Natural killer cell (primary cell): ENCODE results near the gene PRPF31. TPM values are rescaled to one million over a fixed set of nuclear protein-coding genes. Genes with fewer than 3 reads are reported as not detected.
"Not testable (repeated sequence)": the region's sequence is repeated elsewhere in the genome, so short reads cannot be mapped to it uniquely, and the experiment has no call there.

Experiments used
- ATAC-seq, 3 donors: fragments of 150-1000 bp in 2 of 3; fragments of 200-7000 bp in 1 of 3; cut with Tn5 transposase; 1 replicate in 1 of 3; 2 replicates in 2 of 3; pipeline ENCODE4 v1.10.0; 2021; ENCODE audit warnings: mild to moderate bottlenecking in 2 of 3, moderate library complexity in 2 of 3
- DNase-seq, 2 donors: peaks; one replicate each; pipeline versions ENCODE4 v3.0.0 to v3.0.0-alpha.2; 2013 to 2021; ENCODE audit warnings: mixed read lengths in 1 of 2
- H3K27ac ChIP-seq: one replicate; pipeline ENCODE4 v1.5.1; 2013; ENCODE audit warnings: mild to moderate bottlenecking, low read length
- H3K27me3 ChIP-seq: one replicate; pipeline ENCODE4 v1.6.1; 2013; ENCODE audit warnings: low read length; ENCODE audit not compliant: control insufficient read depth, insufficient read depth
- H3K36me3 ChIP-seq: one replicate; pipeline ENCODE4 v1.6.1; 2013; ENCODE audit warnings: low read length; ENCODE audit not compliant: control insufficient read depth, insufficient read depth
- H3K4me1 ChIP-seq: one replicate; pipeline ENCODE4 v1.6.1; 2013; ENCODE audit warnings: low read length; ENCODE audit not compliant: control insufficient read depth, insufficient read depth
- H3K4me3 ChIP-seq: one replicate; pipeline ENCODE4 v1.5.1; 2013; ENCODE audit warnings: low read length
- H3K9me3 ChIP-seq: one replicate; pipeline ENCODE4 v1.6.1; 2013; ENCODE audit warnings: low read length; ENCODE audit not compliant: control insufficient read depth, insufficient read depth
- H3K27ac Mint-ChIP-seq, 2 donors: one replicate each; pipeline ENCODE4 v1.8.0; 2022; ENCODE audit warnings: mild to moderate bottlenecking in 2 of 2, mixed read lengths in 2 of 2, moderate library complexity in 1 of 2
- H3K27me3 Mint-ChIP-seq, 2 donors: one replicate each; pipeline ENCODE4 v1.8.0; 2022; ENCODE audit warnings: low read depth in 2 of 2, mixed read lengths in 2 of 2
- H3K36me3 Mint-ChIP-seq: one replicate; pipeline ENCODE4 v1.8.0; 2022; ENCODE audit warnings: mixed read lengths
- H3K4me1 Mint-ChIP-seq, 2 donors: one replicate each; pipeline ENCODE4 v1.8.0; 2022; ENCODE audit warnings: mixed read lengths in 2 of 2
- H3K4me3 Mint-ChIP-seq: one replicate; pipeline ENCODE4 v1.8.0; 2022; ENCODE audit warnings: mild to moderate bottlenecking, moderate library complexity, mixed read lengths
- H3K9me3 Mint-ChIP-seq, 2 donors: one replicate each; pipeline ENCODE4 v1.8.0; 2022; ENCODE audit warnings: mixed read lengths in 2 of 2
- CTCF ChIP-seq: fragments of 200-600 bp; IDR thresholded peaks from one replicate; pipeline ENCODE4 v1.8.0; 2022; ENCODE audit warnings: antibody characterized with exemption
- WGBS: methylation state at CpG from one replicate; pipeline ENCODE4 v1.1.7; 2013; ENCODE audit warnings: missing lambda C conversion rate; ENCODE audit not compliant: insufficient coverage; 5-methylcytosine and 5-hydroxymethylcytosine counted together
- intact Hi-C: fragments of 100-400 bp; cut with micrococcal nuclease; formaldehyde crosslinking; loops from one replicate; pipeline ENCODE4 v1.14.2; 2022
- total RNA-seq, 4 donors: library from RNA; stranded (reverse); fragments of 120-200 nt in 1 of 4; gene quantifications; one replicate each; pipeline versions ENCODE4 v1.2.3 to v1.2.4, GENCODE V29; 2013 to 2022

The PRPF31 gene
- total RNA-seq, 3 donors from 2014 or later (not counting 1 experiment from before 2014, with no cell fraction given) = 64.4 to 65.9 (median 64.9) TPM

- WGBS = 92% methylated on average over 21 of the region's 21 CpGs
- ATAC-seq (no peak), DNase-seq (no peak)
- intact Hi-C loops = no loop called here
- no peaks in the 10 kb centered on the region for H3K27me3 ChIP-seq
- no peaks in the 10 kb centered on the region for H3K9me3 Mint-ChIP-seq
- no peaks in the 10 kb centered on the region for H3K9me3 ChIP-seq
- no peaks in the 10 kb centered on the region for H3K36me3 Mint-ChIP-seq
- no peaks in the 10 kb centered on the region for H3K36me3 ChIP-seq
- H3K27ac Mint-ChIP-seq = no peak overlapping the region
- H3K4me3 ChIP-seq = no peak overlapping the region
- peaks cover 27% of the 10 kb centered on the region for H3K4me1 ChIP-seq
- H3K4me1 Mint-ChIP-seq = peaks cover 10 to 26% of the 10 kb centered on the region in 2 donors
- H3K27ac ChIP-seq = no peak overlapping the region
- TF ChIP-seq CTCF = no peak
- no peak overlapping the region for H3K4me3 Mint-ChIP-seq
- H3K27me3 Mint-ChIP-seq = peaks cover 0 to 4% of the 10 kb centered on the region in 2 donors
Measured at GRCh38 chr19:54169149-54169740, 53.7 kb downstream of the PRPF31 start.

- peaks cover 0 to 11% of the 10 kb centered on the region in 2 donors for H3K4me1 Mint-ChIP-seq
- H3K4me1 ChIP-seq = peaks cover 16% of the 10 kb centered on the region
- H3K36me3 ChIP-seq, H3K27me3 Mint-ChIP-seq, intact Hi-C loops, DNase-seq, H3K27me3 ChIP-seq, H3K36me3 Mint-ChIP-seq, H3K27ac ChIP-seq, H3K9me3 ChIP-seq, H3K4me3 ChIP-seq, H3K9me3 Mint-ChIP-seq, H3K4me3 Mint-ChIP-seq, H3K27ac Mint-ChIP-seq, ATAC-seq: not testable (repeated sequence)
- 79% methylated on average over 17 of the region's 23 CpGs for WGBS
Measured at GRCh38 chr19:54171736-54172431, 56.3 kb downstream of the PRPF31 start.

- Histone ChIP-seq H3K4me1 (peaks cover 16% of the 10 kb centered on the region), H3K27me3 (no peaks in the 10 kb centered on the region), H3K4me3 (no peak within 1 kb of the TSS), H3K27ac (no peak within 1 kb of the TSS), H3K36me3 (no peaks in the 10 kb centered on the region), H3K9me3 (no peaks in the 10 kb centered on the region)
- DNase-seq = no peak
- no peaks in the 10 kb centered on the region for H3K36me3 Mint-ChIP-seq
- H3K4me3 Mint-ChIP-seq = no peak within 1 kb of the TSS
- peaks cover 0 to 11% of the 10 kb centered on the region in 2 donors for H3K4me1 Mint-ChIP-seq
- intact Hi-C loops = no loop called here
- peaks cover 0 to 4% of the 10 kb centered on the region in 2 donors for H3K27me3 Mint-ChIP-seq
- no peaks in the 10 kb centered on the region for H3K9me3 Mint-ChIP-seq
- no peak for TF ChIP-seq CTCF
- no peak for ATAC-seq
- WGBS = 32% methylated on average over 13 of the region's 13 CpGs
- no peak within 1 kb of the TSS for H3K27ac Mint-ChIP-seq
Measured at GRCh38 chr19:54172471-54173358, 57.2 kb downstream of the PRPF31 start, which contains the start of gene TMC4. Gene TMC4 (minus strand): TSS chr19:54173160. CDS start chr19:54173117, 43 bp downstream.

GRCh38 chr19:54173359-54173699 lies 57.8 kb downstream of the PRPF31 start:
- H3K4me1 ChIP-seq = peaks cover 13% of the 10 kb centered on the region
- Mint-ChIP-seq H3K4me1 (peaks cover 0 to 7% of the 10 kb centered on the region in 2 donors), H3K4me3 (no peak overlapping the region), H3K36me3 (no peaks in the 10 kb centered on the region), H3K9me3 (no peaks in the 10 kb centered on the region), H3K27ac (no peak overlapping the region), H3K27me3 (peaks cover 0 to 4% of the 10 kb centered on the region in 2 donors)
- no peak overlapping the region for H3K4me3 ChIP-seq
- H3K27ac ChIP-seq = no peak overlapping the region
- no peaks in the 10 kb centered on the region for H3K27me3 ChIP-seq
- intact Hi-C loops = no loop called here
- no peaks in the 10 kb centered on the region for H3K9me3 ChIP-seq
- no peaks in the 10 kb centered on the region for H3K36me3 ChIP-seq
- TF ChIP-seq CTCF = no peak
- ATAC-seq = no peak
- DNase-seq = no peak
- 49% methylated on average over 15 of the region's 15 CpGs for WGBS
